ENCODE results near the gene THSD4.
"Not testable (repeated sequence)": the region's sequence is repeated elsewhere in the genome, so short reads cannot be mapped to it uniquely, and the experiment has no call there.

The THSD4 gene

GRCh38 chr15:71261418-71261817 is 146.1 kb downstream of the THSD4 start:
- DNase-seq (ENCODE audit: low read depth in 2 of 2), result no peak

- DNase-seq (ENCODE audit: low read depth in 2 of 2), result no peak
These were observed 146.6 kb downstream of the THSD4 start for GRCh38 chr15:71261909-71262308.

DNA sequence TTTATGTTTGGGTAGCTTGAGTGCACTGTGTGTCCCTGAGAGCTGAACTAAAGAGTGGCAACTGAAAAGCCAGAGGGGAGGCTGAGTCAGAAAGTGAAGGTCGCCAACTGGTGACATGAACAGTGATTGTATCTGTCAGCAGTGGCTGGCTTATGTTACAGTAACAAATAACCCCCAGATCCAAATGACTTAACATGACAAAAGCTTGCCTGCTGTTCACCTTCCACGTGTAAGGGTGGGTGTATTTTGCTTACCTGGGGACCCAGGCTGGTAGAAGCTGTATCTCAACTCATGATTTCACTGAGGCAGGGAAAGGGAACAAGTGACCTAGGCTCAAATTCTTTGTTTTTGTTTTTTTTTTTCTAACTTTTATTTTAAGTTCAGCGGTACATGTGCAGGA is 147.3 kb downstream of the THSD4 start:
- DNase-seq (ENCODE audit: low read depth in 2 of 2), result no peak

- not testable (repeated sequence) for DNase-seq (ENCODE audit: low read depth in 2 of 2)
These were observed 150.3 kb downstream of the THSD4 start for GRCh38 chr15:71265606-71266005.

DNA sequence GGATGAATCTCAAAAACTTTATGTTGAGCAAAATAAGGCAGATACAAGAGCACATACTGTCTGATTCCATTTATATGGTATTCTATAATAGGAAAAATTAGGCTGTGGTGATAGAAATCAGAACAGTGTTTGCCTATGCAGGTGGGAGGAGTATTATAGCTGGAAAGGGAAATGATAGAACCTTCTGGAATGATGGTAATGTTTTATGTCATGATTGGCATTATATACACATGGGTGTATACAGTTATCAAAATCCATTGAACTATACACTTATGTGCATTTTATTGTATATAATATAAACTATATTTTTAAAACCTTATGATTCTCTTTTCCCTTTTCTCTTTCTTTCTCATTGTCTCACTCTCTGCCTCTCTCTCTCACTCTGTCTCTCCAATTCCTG is 156.1 kb downstream of the THSD4 start:
- no peak for DNase-seq (ENCODE audit: low read depth in 2 of 2)

GRCh38 chr15:71272932-71273331 is 157.7 kb downstream of the THSD4 start:
- no peak for DNase-seq (ENCODE audit: low read depth in 2 of 2)

GRCh38 chr15:71273731-71274447 is 158.6 kb downstream of the THSD4 start:
- no peak for DNase-seq (ENCODE audit: low read depth in 2 of 2)

- no peak for DNase-seq (ENCODE audit: low read depth in 2 of 2)
These were observed 159.2 kb downstream of the THSD4 start for GRCh38 chr15:71274448-71274798.

DNA sequence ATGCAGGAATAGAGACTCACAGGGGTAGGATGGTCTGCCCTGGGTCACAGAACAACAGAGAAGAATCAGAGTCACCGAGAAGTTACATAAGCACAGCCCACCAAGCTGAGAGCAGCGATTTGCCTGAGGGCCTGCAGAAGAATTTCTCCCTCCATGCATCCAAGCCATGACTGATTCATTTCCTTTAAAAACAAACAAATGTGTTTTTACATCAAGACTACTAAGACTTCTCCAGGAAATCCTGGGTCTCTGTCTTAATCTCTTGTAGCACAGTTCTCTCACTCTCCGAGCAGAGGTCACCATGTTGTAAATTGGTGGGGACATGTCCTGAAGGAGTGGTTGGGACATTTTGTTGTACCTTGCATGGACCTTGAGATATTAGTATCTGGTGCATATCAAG is 159.8 kb downstream of the THSD4 start:
- DNase-seq (ENCODE audit: low read depth in 2 of 2), result no peak

- DNase-seq (ENCODE audit: low read depth in 2 of 2), result no peak
These were observed 160.5 kb downstream of the THSD4 start for GRCh38 chr15:71275566-71276335.

- no peak for DNase-seq (ENCODE audit: low read depth in 2 of 2)
These were observed 161.0 kb downstream of the THSD4 start for GRCh38 chr15:71276336-71276665.

- no peak for DNase-seq (ENCODE audit: low read depth in 2 of 2)
These were observed 163.9 kb downstream of the THSD4 start for GRCh38 chr15:71278989-71279756.

DNA sequence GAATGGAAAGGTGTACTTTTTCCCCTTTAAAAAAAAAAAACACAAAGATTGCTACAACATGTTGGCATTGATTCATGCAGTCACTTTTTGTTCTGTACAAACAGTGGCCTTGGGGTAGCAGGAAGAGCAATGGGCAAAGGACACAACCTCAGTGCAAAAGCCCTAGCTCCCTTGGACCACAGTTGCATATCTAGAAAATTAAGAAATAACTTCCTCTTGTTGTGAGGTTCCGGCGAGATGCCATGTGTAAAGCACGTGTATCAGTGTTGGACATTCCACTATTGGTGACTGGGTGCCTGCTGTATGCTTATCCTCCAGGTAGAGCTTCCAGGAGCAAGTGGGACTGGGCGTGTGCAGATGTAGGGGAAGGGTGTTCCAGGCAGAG is 164.5 kb downstream of the THSD4 start:
- DNase-seq (ENCODE audit: low read depth in 2 of 2), result no peak

DNA sequence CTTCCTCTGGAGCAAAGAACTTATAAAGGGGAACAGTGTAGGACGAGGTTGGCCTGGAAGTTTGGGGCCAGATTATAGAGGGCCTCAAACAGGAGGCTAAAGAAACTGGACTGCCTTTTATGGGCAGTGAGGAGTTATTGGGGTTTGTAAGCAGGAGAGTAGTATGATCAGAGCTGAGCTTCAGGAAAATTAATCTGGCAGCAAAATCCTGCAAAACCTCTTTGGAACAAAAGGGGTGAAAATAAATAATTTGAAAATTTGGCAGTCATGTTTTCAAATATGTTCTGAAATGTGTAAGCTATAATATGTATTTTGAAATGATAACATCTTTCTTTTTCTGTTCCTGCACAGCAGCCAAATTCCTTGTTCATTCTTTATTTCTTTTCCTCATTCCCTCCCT is 164.9 kb downstream of the THSD4 start:
- no peak for DNase-seq (ENCODE audit: low read depth in 2 of 2)

DNA sequence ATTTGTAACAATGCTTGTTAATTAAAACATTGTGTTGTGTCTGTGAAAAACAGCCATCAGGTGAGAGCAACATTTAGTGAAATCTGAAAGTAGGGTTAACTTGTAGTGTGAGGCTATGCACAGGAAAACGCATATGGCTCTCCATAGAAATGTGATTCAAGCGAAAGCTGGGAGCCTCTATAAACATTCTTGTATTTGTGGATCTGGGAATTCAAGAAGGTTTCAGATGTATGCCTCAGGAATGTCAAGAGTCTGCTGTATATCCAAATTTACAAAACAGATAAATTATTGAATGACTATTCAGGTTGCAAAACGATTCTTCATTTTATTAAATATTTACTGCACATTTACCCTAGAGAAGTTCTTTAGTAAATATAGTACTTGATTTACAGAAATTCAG is 166.0 kb downstream of the THSD4 start:
- no peak for DNase-seq (ENCODE audit: low read depth in 2 of 2)

DNA sequence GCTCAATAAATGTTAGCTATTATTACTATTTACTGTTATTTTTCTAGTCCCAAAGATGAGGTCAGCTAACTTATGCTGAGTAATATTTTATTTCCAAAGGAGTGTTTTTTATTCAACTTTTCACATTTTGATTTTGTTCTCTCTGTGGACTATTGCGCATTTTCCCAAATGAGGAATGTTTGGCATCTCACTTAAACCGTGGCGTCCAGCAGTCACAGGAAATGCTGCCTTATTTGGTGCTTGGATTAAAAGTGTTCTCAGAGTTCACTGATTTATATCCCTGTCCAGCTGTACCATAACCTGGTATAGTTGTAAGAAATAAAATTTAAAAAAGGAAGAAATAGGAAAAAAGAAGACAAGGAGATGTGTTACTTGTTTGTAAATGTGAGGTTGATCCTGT is 166.8 kb downstream of the THSD4 start:
- DNase-seq (ENCODE audit: low read depth in 2 of 2), result no peak

- DNase-seq (ENCODE audit: low read depth in 2 of 2), result no peak
These were observed 173.2 kb downstream of the THSD4 start for GRCh38 chr15:71288348-71288955.

DNA sequence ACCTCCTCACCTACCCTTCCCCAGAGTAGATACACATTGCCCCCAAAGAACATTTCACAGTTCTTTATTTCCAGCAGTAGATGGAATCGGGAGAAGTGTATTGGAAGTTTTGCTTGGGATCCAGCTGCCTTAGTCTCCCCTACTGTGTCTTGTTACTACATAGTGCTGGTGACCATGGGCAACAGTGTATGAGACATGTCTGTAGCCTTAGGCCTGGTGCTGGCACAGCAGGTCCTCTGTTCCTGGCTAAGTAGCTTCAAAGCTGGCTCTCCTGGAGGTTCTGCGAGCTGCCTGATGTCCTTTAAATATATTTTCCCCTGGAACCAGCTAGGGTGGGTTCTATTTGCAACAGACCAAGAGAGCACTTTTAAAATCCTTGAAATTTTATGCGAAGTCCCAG is 174.7 kb downstream of the THSD4 start:
- no peak for DNase-seq (ENCODE audit: low read depth in 2 of 2)

DNA sequence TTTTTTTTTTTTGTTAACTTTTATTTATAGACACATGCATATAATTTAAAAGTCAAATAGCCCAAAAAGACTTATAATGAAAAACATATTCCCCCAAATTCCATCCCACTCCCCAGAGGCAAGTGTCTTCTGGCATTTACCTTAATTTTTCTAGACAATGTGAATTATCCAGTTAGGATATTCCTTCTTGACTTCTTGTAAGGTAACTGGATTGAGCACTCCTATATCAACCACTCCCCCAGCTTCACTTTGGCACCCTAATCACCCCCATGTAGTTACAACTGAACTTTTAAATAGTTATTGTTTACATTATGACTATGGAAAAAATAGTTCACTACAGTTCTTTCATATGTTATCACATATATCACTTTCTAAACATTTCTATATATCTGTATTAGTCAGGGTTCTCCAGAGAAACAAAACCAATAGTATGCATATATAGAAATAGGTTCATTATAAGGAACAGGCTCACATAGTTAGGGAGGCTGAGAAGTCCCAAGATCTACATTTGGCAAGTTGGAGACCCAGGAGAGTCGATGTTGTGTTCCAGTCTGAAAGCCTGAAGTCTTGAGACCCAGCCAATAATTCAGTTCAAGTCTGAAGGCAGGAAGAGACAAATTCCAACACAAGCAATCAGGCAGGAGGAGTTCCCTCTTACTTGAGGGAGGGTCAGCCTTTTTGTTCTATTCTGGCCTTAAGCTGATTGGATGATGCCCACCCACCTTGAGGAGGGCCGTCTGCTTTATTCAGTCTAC is 175.8 kb downstream of the THSD4 start:
- no peak for DNase-seq (ENCODE audit: low read depth in 2 of 2)

- no peak for DNase-seq (ENCODE audit: low read depth in 2 of 2)
These were observed 176.5 kb downstream of the THSD4 start for GRCh38 chr15:71291723-71292122.

GRCh38 chr15:71293723-71294122 is 178.5 kb downstream of the THSD4 start:
- DNase-seq (ENCODE audit: low read depth in 2 of 2), result no peak
